ENCODE data around the gene ADSS1.

The ADSS1 gene

DNA sequence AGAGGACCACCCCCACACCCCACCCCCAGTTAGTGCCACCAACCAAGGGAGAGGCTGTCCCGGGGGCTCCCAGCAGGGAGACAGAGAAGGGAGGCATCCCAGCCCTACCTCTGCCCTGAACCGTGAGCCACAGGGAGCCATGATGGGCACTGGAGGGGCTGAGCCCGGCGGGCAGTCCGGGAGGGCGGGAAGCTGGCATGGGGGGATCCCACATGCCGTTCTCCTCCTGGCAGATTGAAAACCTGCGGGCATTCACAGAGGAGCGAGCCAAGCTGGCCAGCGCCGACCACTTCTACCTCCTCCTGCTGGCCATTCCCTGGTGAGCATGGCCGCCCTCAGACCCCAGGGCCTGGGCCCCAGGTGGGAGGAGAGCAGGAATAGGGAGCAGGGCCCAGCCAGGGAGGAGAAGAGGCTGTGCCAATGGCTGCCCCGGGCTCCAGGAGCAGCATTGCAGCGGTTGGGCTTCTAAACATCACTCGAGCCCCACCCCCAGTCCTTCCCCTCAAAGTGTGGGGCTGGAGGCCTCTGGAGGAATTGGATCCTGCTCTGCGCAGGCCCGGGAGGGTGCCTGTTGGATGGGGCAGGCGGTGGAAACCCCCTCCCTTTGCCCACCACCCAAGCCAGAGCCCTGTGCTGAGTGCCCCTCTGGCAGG lies 14.5 kb upstream of the ADSS1 start:
- in situ Hi-C loops (cut with HindIII; ENCODE audit: low pct_ligation_motif_present, low pct_unique_long_range_greater_than_20kb, low sequenced_read_pairs): no loop called here
- DNase-seq: no peak

DNA sequence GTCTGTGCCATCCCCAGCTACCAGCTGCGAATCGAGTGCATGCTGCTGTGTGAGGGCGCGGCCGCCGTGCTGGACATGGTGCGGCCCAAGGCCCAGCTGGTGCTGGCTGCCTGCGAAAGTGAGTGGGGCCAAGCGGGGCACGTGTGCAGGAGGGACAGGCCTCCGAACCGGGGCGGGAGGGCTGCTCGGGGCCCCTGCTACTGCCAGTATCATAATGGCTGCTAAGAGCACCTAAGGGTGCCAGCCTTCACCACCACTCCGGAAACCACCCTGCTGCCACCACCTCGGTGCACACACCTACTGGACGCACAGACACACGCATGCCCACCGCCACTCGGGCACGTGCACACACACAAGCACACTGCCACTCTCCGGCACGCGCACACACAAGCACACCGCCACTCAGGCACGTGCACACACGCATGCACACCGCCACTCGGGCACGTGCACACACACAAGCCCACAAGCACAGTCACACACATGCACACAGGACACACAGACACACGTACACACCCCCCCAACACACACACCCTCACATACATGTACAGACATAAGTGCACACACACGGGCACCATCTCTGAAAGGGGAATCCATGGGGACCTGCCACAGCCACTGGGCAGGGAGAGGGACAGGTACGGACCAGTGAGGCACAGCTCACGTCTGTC lies 13.8 kb upstream of the ADSS1 start:
- DNase-seq: no peak
- in situ Hi-C loops (cut with HindIII; ENCODE audit: low pct_ligation_motif_present, low pct_unique_long_range_greater_than_20kb, low sequenced_read_pairs): no loop called here

DNA sequence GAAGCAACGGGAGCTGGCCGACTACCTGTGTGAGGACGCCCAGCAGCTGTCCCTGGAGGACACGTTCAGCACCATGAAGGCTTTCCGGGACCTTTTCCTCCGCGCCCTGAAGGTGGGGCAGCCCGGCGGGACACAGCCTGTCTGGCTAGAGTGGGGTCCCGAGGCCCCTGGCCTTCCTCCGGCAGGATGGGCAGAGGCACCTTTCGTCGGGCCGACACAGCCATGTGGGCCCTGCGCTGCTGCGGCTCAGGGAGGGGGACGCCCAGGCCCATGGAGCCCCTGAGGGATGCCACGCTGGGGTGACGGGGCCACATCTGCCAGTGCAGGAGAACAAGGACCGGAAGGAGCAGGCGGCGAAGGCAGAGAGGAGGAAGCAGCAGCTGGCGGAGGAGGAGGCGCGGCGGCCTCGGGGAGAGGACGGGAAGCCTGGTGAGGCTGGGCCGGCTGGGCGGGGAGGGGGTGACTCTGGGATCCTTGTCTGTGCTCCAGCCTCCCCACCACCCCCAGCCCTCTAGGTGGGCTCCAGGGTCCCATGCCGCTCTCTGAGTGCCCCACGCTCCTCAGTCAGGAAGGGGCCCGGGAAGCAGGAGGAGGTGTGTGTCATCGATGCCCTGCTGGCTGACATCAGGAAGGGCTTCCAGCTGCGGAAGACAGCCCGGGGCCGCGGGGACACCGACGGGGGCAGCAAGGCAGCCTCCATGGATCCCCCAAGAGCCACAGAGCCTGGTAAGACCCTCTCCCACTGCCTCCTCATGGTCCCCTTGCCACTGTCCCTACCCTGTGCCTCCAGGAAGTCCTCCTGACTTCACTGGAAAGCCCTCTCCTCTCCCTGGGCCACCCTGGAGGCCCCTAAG lies 10.9 kb upstream of the ADSS1 start:
- no peak for DNase-seq
- in situ Hi-C loops (cut with HindIII; ENCODE audit: low pct_ligation_motif_present, low pct_unique_long_range_greater_than_20kb, low sequenced_read_pairs): no loop called here

DNA sequence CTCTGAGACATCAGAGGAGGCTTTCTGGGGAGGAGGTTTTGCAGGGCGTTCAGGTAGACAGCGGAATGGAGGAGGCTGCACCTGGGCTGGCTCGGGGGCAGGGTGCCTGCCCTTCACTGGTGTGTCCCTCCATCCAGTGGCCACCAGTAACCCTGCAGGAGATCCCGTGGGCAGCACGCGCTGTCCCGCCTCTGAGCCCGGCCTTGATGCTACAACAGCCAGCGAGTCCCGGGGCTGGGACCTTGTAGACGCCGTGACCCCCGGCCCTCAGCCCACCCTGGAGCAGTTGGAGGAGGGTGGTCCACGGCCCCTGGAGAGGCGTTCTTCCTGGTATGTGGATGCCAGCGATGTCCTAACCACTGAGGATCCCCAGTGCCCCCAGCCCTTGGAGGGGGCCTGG lies 10.0 kb upstream of the ADSS1 start:
- in situ Hi-C loops (cut with HindIII; ENCODE audit: low pct_ligation_motif_present, low pct_unique_long_range_greater_than_20kb, low sequenced_read_pairs): no loop called here
- DNase-seq: no peak

DNA sequence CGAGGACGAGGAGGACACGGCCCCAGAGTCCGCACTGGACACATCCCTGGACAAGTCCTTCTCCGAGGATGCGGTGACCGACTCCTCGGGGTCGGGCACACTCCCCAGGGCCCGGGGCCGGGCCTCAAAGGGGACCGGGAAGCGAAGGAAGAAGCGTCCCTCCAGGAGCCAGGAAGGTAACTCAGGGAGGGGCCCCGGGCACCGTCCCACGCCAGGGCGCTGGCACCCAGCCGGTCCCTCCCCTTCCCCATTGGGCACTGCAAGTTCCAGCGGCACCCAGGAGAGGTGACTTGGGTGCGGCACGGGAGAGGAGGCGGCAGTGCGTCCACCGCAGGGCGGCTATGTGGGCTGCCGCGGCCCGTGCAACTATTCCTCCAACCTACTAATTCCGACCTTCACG lies 9.3 kb upstream of the ADSS1 start:
- in situ Hi-C loops (cut with HindIII; ENCODE audit: low pct_ligation_motif_present, low pct_unique_long_range_greater_than_20kb, low sequenced_read_pairs): no loop called here
- no peak for DNase-seq

DNA sequence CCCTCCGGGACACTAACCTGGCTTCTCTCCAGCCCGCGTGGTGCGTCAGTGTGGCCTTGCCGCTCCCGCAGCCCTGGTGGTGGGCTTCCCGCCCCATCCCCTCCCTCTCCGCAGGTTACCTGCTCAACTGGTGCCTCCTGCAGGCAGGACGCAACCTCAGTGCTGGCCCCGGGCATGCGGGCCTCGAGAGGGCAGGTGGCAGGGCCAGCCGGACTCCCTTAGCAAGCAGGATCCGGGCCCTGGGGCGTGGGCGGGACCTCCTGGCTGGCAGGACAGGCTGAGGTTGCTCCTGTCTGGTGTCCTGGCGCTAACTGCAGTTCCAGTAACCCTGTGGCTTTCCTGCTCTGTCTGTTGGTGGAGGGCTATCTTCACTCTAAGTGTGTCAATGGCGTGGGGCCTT lies 8.6 kb upstream of the ADSS1 start:
- DNase-seq: no peak
- in situ Hi-C loops (cut with HindIII; ENCODE audit: low pct_ligation_motif_present, low pct_unique_long_range_greater_than_20kb, low sequenced_read_pairs): no loop called here

DNA sequence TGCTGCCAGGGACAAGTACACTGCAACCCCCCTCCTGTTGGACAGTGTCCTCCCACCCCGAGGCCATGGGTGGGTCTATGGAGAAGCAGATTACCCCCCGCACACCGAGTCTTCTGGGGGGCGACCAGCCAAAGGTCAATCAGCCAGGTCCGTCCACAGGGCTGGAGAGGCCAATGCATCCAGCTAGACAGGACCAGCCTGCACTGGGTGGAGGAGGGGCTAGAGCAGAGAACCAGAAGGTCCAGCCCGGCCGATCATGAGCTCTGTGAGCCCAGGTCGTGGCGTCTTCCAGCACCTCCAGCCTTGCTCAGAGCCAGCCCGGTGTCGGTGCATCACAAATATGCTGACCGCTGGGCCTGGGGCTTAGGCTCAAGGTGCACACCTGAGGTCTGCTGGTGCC lies 8.2 kb upstream of the ADSS1 start:
- DNase-seq: no peak
- in situ Hi-C loops (cut with HindIII; ENCODE audit: low pct_ligation_motif_present, low pct_unique_long_range_greater_than_20kb, low sequenced_read_pairs): no loop called here

DNA sequence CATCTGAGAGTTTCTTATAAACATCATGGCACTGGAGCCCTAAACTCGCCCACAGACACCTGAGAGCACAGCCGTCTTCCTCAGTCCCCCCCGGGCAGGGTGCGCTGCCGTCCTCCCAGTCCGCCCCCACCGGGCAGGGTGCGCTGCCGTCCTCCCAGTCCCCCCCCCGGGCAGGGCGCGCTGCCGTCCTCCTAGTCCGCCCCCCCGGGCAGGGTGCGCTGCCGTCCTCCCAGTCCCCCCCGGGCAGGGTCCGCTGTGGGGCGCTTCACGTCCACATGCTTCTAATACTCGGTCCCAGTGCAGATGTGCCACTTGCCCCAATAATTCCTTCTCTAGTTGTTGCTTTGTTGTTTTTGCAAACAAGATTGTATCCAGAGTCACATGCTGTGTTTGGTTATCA lies 6.9 kb upstream of the ADSS1 start:
- DNase-seq: no peak
- in situ Hi-C loops (cut with HindIII; ENCODE audit: low pct_ligation_motif_present, low pct_unique_long_range_greater_than_20kb, low sequenced_read_pairs): no loop called here

DNA sequence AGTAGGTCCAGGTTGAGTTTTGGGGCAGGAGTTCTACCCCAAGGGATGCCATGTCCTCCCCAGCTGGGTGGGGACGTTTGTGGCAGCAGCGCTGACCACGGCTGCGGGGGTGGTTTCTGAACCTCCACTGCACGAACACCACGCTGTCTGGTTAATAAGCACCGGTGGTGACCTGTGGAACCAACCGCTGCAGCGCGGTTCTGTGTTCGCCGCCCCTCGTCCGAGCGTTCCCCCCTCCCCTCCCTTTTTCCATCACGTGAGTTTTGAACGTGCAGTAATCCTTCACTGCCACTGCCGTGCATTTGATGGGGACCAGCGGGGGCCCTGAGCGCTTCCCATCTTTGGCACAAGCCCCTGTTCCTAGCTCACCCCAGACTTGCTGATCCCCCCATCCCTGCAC lies 6.4 kb upstream of the ADSS1 start:
- in situ Hi-C loops (cut with HindIII; ENCODE audit: low pct_ligation_motif_present, low pct_unique_long_range_greater_than_20kb, low sequenced_read_pairs): no loop called here
- DNase-seq: no peak

DNA sequence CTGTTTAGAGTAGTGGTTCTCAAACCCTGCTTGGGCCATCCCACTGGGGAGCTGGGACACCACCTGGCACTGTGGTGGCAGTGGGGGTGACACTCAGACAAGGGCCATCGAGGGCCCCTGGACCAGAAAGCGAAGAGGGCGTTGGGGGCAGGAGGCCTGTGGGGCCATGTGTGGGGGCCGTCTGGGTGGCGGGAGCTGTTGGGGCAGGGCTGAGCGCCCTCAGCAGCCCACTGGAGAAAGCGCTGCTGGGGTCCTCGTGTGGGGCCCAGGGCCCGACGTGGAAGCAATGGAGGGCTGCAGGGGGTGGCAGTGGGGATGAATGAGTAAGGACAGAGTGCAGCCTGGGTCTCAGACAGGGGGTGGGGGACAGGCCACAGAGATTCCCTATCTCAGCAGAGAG lies 5.9 kb upstream of the ADSS1 start:
- no peak for DNase-seq
- in situ Hi-C loops (cut with HindIII; ENCODE audit: low pct_ligation_motif_present, low pct_unique_long_range_greater_than_20kb, low sequenced_read_pairs): no loop called here

DNA sequence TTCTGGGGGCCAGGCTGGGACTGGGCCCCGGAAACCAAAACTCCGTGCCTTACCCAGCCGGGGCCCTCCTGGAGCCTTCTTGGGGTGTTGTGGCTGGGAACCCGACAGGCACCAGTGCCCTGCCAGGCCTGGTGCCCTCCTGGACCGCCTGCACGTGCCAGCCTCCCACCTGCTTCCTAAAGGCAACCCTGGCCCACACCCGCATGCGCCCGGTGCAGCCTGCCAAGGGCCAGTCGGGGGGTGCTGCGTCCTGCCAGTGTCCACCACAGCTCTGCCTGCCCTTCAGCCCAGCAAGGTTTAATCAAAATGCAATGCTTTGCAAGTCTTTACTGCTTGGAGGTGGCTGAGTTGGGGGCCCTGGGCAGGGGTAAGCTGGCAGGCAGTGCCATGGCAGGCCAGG lies 5.2 kb upstream of the ADSS1 start:
- in situ Hi-C loops (cut with HindIII; ENCODE audit: low pct_ligation_motif_present, low pct_unique_long_range_greater_than_20kb, low sequenced_read_pairs): no loop called here
- no peak for DNase-seq

DNA sequence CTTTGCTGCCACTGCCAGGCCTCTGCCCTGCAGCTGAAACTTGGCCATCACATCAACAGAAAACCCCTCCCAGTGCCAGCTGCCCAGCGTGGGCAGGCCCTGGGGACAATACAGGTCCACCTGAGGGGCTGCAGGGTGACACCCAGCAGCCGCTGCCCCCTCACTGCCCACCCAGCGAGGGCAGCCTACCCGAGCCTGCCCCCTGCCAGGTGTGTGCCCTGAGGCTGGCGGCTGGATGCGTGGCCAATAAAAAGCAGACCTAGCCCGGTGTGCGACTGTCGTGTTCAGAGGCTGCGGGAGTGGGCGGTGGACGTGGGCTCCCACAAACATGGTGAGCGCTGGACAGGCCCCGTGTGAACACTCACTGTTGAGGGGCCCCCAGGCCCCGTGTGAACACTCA lies 4.7 kb upstream of the ADSS1 start:
- DNase-seq: no peak
- in situ Hi-C loops (cut with HindIII; ENCODE audit: low pct_ligation_motif_present, low pct_unique_long_range_greater_than_20kb, low sequenced_read_pairs): no loop called here

DNA sequence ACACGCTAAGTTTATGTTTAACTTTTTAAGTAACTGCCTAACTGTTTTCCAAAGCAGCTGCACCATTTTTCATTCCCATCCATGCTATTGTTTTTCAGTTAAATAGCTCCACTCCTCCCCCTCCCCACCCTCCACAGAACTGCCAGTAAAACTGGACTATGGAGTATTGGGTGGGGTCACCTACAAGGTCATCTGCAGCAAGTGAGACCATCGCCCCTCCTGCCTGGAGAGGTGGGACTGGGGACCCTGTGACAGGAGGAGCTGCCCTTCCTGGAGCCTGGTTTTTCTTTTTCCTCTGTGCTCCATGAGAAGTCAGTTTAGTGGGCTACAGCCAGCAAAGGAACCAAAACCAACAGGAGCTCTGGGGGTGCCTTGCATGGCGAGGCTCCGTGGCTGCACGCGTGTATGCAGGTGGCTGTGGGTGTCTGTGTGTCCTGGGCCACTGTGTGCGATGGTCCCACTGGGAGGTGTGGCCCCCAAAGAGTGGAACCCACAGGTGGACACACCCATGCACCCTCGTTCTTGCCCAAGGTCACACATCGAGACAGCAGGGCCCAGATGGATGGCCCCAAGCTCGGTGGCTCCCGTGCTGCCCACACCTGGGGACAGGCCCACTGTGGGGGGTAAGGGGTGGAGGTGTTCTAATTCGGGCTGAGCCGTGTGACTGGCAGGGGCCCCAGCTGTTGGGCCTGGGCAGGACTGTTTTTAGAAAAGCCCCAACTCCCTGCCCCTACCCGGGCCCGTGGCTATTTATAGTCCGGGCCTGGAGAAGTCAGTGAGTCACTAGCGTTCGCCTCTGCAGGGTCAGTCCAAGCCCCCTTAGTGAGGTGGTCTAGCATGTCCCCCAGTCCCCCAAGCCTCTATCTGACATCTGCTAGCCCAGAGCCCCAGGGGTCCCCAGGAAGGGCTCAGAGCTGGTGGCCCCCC lies 2.3 kb upstream of the ADSS1 start:
- DNase-seq: no peak
- in situ Hi-C loops (cut with HindIII; ENCODE audit: low pct_ligation_motif_present, low pct_unique_long_range_greater_than_20kb, low sequenced_read_pairs): no loop called here

DNA sequence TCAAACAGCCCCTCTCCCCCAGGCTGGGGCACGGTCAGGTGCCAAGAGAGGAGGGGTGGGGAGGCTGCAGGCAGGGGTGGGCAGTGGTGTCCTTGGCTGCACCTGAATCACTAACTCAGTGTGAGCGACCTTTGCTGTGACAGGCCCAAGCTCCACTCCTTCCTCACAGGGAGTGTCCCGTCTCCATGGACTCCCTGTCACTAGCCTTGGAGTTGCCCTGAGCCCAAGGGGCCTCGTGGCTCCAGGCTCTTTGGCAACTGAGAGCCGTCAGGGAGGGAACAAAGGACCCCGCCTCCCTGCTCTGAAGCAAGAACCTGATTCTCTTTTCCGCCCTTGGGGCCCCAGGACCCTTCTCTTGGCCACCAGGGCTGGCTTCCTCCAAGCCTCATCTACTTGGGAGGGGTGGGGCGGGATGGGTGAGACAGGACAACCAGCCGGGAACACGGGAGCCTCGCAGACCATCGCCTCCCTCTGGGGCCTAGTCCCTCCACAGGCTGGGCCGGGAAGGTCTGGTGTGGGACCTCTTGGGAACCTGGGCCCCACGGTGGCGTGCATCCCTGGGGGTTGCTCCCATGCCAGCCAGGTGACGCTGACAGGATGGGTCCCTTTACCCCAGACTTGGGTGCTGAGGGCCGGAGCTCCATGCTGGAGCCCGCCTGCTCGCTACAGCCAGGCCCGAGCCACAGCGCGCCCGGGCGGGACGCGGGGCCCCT lies 935 bp upstream of the ADSS1 start:
- no peak for DNase-seq
- in situ Hi-C loops (cut with HindIII; ENCODE audit: low pct_ligation_motif_present, low pct_unique_long_range_greater_than_20kb, low sequenced_read_pairs): no loop called here

DNA sequence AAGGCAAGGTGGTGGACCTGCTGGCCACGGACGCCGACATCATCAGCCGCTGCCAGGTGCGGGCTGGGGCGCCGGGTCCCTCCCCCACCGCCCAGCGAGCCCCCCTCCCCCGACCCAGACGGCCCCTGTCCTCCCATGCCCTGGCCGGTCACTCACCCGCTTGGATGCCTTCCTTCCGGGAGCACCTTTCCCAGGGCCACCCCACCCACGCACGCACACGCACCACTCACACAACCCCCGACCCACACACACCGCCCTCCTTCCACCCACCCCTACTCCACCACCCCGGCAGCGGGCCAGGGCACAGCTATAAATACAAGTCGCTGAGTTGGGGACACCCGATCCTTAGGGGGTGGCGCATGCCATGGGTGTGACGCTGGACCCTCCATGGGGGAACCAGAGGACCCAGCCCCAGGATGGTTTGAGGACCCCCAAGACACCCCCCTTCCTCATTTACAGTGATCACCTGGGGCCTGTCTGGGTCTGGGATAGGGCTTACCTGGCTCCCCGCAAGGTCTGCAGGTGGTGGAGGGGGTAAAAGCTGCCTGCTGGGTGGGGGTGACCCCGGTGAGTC lies 465 bp downstream of the ADSS1 start:
- in situ Hi-C loops (cut with HindIII; ENCODE audit: low pct_ligation_motif_present, low pct_unique_long_range_greater_than_20kb, low sequenced_read_pairs): no loop called here
- peak; percentile 2 for DNase-seq

DNA sequence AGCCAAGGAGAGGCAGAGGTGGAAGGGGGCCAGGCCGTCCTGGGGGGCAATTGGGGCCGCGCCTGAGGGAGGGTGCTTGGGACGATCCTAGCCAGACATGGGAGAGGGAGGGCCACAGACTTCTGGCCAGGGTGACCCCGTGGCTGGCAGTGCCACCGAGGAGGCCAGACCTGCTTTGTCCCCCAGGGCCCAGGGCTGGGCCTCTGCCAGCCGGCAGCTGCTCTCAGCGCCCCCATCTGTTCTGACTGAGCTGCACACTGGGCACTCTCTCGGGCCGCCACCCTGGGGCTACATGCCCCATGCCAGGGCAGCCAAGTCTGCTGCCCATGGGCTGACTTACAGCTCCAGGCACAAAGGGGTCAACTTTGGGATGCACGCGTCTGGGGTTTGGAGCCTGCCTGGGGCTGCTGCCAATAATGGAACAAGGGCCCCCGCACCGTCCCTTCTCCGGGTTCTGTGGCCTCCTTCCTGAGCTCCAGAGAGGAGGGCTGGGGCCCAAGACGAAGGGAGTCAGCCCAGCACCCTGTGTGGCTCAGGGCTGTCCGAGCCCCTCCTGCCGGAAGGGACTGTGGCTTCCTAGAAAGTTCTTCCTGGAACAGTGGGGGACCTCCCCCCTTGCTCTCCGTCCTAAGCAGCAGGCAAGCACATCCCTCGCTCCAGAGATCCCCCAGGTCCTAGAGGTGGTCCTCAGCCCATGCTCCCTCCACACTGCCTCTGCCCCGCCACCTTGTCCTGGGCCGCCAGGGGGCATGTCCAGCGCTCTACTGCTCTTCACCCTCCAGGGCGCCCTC lies 1.1 kb downstream of the ADSS1 start:
- in situ Hi-C loops (cut with HindIII; ENCODE audit: low pct_ligation_motif_present, low pct_unique_long_range_greater_than_20kb, low sequenced_read_pairs): no loop called here
- DNase-seq: peak; percentile 39

Data from ACHN (cell line).